GM18951 (cell line): Measurements from ENCODE around the gene TINCR.

ENCODE experiments used
- POLR2A ChIP-seq: IDR thresholded peaks from 4 replicates; pipeline ENCODE4 v1.6.1; 2011; ENCODE audit warnings: mild to moderate bottlenecking; ENCODE audit not compliant: insufficient read length, insufficient read depth; ENCODE audit errors: extremely low read depth
- in situ Hi-C: fragments of 300-500 bp; cut with MboI; formaldehyde crosslinking; loops from one replicate; pipeline ENCODE4 v1.12.0; 2022; ENCODE audit warnings: low sequenced_read_pairs, mixed read lengths, inconsistent platforms; ENCODE audit not compliant: unreplicated experiment

TINCR gene

GRCh38 chr19:5595129-5595528 is 27.4 kb upstream of the TINCR start:
- in situ Hi-C loops = no loop called here
- no peak for TF ChIP-seq POLR2A

GRCh38 chr19:5594521-5594950 is 26.8 kb upstream of the TINCR start:
- no peak for TF ChIP-seq POLR2A
- in situ Hi-C loops = no loop called here

GRCh38 chr19:5593343-5594255 is 25.8 kb upstream of the TINCR start:
- in situ Hi-C loops = no loop called here
- TF ChIP-seq POLR2A = no peak

GRCh38 chr19:5592531-5593342 is 25.0 kb upstream of the TINCR start:
- in situ Hi-C loops = no loop called here
- TF ChIP-seq POLR2A = no peak

GRCh38 chr19:5591476-5591875 is 23.7 kb upstream of the TINCR start:
- no peak for TF ChIP-seq POLR2A

GRCh38 chr19:5590865-5591154 is 23.1 kb upstream of the TINCR start:
- TF ChIP-seq POLR2A = no peak
- in situ Hi-C loops = no loop called here

More at GRCh38 chr19:5591476-5591875, 23.7 kb upstream of the TINCR start:
- in situ Hi-C loops = no loop called here

- no peak for TF ChIP-seq POLR2A
- in situ Hi-C loops = no loop called here
These were observed 22.6 kb upstream of the TINCR start for GRCh38 chr19:5590151-5590864.

GRCh38 chr19:5588906-5589676 is 21.3 kb upstream of the TINCR start:
- in situ Hi-C loops = no loop called here
- no peak for TF ChIP-seq POLR2A

GRCh38 chr19:5588441-5588840 is 20.7 kb upstream of the TINCR start:
- in situ Hi-C loops = no loop called here
- TF ChIP-seq POLR2A = no peak

GRCh38 chr19:5587661-5588060 is 19.9 kb upstream of the TINCR start:
- in situ Hi-C loops = no loop called here
- TF ChIP-seq POLR2A = no peak

GRCh38 chr19:5587071-5587455 is 19.3 kb upstream of the TINCR start:
- TF ChIP-seq POLR2A = no peak
- in situ Hi-C loops = no loop called here

GRCh38 chr19:5586300-5587070 is 18.7 kb upstream of the TINCR start:
- in situ Hi-C loops = no loop called here

More at GRCh38 chr19:5586300-5587070, 18.7 kb upstream of the TINCR start:
- no peak for TF ChIP-seq POLR2A
